ENCODE data around the gene ITGB4.

DNA sequence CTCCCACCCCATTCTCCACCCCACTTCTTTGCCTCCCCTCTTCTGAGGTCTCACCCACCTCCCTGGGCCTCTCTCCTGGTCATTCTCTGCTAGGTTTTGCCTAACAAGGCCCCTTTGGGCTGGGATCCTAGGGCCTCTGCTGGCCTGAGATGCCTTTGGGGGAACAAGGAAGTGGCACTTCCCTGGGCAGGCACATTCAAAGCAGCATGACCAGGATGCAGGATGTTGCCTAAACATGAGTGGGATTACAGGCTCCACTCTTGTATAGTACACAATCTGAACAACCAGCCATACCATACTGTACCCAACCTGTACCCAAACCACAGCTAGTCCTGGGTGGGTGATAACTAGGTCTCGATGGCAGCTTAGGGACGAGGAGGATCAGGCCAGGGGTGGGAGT lies 34.7 kb downstream of the ITGB4 start:
- TF ChIP-seq, protein P1, sequence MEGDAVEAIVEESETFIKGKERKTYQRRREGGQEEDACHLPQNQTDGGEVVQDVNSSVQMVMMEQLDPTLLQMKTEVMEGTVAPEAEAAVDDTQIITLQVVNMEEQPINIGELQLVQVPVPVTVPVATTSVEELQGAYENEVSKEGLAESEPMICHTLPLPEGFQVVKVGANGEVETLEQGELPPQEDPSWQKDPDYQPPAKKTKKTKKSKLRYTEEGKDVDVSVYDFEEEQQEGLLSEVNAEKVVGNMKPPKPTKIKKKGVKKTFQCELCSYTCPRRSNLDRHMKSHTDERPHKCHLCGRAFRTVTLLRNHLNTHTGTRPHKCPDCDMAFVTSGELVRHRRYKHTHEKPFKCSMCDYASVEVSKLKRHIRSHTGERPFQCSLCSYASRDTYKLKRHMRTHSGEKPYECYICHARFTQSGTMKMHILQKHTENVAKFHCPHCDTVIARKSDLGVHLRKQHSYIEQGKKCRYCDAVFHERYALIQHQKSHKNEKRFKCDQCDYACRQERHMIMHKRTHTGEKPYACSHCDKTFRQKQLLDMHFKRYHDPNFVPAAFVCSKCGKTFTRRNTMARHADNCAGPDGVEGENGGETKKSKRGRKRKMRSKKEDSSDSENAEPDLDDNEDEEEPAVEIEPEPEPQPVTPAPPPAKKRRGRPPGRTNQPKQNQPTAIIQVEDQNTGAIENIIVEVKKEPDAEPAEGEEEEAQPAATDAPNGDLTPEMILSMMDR (IDR thresholded peaks at IDR 0.05) = no peak
- no peak for TF ChIP-seq EP300 (IDR thresholded peaks at IDR 0.05)
- no peak for TF ChIP-seq POLR2A (IDR thresholded peaks at IDR 0.05)

Data from tibial nerve (tissue), 4 donors.